ENCODE results near the gene STRBP.
"Not testable (repeated sequence)": the region's sequence is repeated elsewhere in the genome, so short reads cannot be mapped to it uniquely, and the experiment has no call there.

The STRBP gene

GRCh38 chr9:123186029-123186428, 82.4 kb downstream of the STRBP start:
- DNase-seq = not testable (repeated sequence)

GRCh38 chr9:123176949-123177348, 91.4 kb downstream of the STRBP start:
- DNase-seq = no peak

GRCh38 chr9:123175854-123176629, 92.3 kb downstream of the STRBP start:
- DNase-seq = no peak

- DNase-seq = no peak
Observed at GRCh38 chr9:123174887-123175518, 93.4 kb downstream of the STRBP start.

- DNase-seq = no peak
Observed at GRCh38 chr9:123174079-123174478, 94.3 kb downstream of the STRBP start.

- DNase-seq = no peak
Observed at GRCh38 chr9:123169926-123170325, 98.5 kb downstream of the STRBP start.

- no peak for DNase-seq
Observed at GRCh38 chr9:123168586-123168985, 99.8 kb downstream of the STRBP start.

GRCh38 chr9:123167474-123167873, 100.9 kb downstream of the STRBP start:
- no peak for DNase-seq

GRCh38 chr9:123165813-123166212, 102.6 kb downstream of the STRBP start:
- no peak for DNase-seq

GRCh38 chr9:123164285-123164684, 104.1 kb downstream of the STRBP start:
- no peak for DNase-seq

- no peak for DNase-seq
Observed at GRCh38 chr9:123162791-123163345, 105.5 kb downstream of the STRBP start.

- DNase-seq = no peak
Observed at GRCh38 chr9:123162360-123162759, 106.0 kb downstream of the STRBP start.

- DNase-seq = peak; percentile 22
Observed at GRCh38 chr9:123157221-123157620, 111.2 kb downstream of the STRBP start.

GRCh38 chr9:123150708-123151503, 117.5 kb downstream of the STRBP start:
- peak; percentile 9 for DNase-seq

- no peak for DNase-seq
Observed at GRCh38 chr9:123149067-123149466, 119.3 kb downstream of the STRBP start.

GRCh38 chr9:123138163-123138562, 130.2 kb downstream of the STRBP start:
- no peak for DNase-seq

GRCh38 chr9:123135430-123135829, 133.0 kb downstream of the STRBP start:
- DNase-seq = no peak

GRCh38 chr9:123132696-123133095, 135.7 kb downstream of the STRBP start:
- no peak for DNase-seq

- no peak for DNase-seq
Observed at GRCh38 chr9:123131993-123132392, 136.4 kb downstream of the STRBP start.

GRCh38 chr9:123131258-123131657, 137.1 kb downstream of the STRBP start:
- DNase-seq = peak; percentile 85

GRCh38 chr9:123129423-123129822, 139.0 kb downstream of the STRBP start:
- no peak for DNase-seq

- no peak for DNase-seq
Observed at GRCh38 chr9:123128591-123128990, 139.8 kb downstream of the STRBP start.

- no peak for DNase-seq
Observed at GRCh38 chr9:123127512-123128075, 140.8 kb downstream of the STRBP start.
